Liver (tissue), 3 donors: Measurements from ENCODE around the gene TRIM32.

Experiments used
- RAD21 ChIP-seq, 2 donors: IDR thresholded peaks; 2 replicates each; pipeline ENCODE4 v1.6.1; 2016; ENCODE audit warnings: antibody characterized with exemption in 2 of 2, mild to moderate bottlenecking in 2 of 2
- RXRA ChIP-seq, 2 donors: IDR thresholded peaks; 2 replicates each; pipeline ENCODE4 v1.6.1; 2017 to 2018; ENCODE audit warnings: antibody characterized with exemption in 2 of 2, mild to moderate bottlenecking in 1 of 2
- TAF1 ChIP-seq: conservative IDR thresholded peaks from 2 replicates; pipeline ENCODE4 v1.6.1; 2016; ENCODE audit warnings: antibody characterized with exemption, mild to moderate bottlenecking
- YY1 ChIP-seq: IDR thresholded peaks from 2 replicates; pipeline ENCODE4 v1.6.1; 2016; ENCODE audit warnings: antibody characterized with exemption, mild to moderate bottlenecking
- TF ChIP-seq, protein P1 (sequence below): fragments of 150-350 bp; IDR thresholded peaks from 2 replicates; pipeline ENCODE4 v1.5.1; 2017; ENCODE audit warnings: improper control_type of control experiment, low read depth, low read length; ENCODE audit not compliant: missing input control
- donor health status: healthy.
- donor health status: healthy.

DNA sequence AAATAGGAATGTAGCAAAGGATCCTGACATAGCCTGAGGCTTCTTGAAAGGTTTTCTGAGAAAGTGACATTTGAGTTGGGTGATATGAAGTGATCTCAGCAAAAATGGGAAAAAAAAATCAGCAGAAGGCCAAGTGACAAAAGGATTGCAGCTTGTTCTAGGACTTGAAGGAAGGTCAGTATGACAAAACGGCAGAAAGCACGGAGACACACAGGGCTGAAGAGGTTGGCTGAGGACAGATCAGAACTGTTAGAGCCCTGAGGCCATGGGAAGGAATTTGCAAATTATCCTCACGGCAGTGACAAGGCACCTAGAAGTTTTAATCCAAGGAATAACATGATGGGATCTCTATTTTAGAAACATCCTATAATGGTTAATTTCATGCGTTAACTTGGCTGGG lies 31.0 kb downstream of the TRIM32 start:
- TF ChIP-seq RAD21 (IDR thresholded peaks at IDR 0.05): no peak
- TF ChIP-seq, protein P1, sequence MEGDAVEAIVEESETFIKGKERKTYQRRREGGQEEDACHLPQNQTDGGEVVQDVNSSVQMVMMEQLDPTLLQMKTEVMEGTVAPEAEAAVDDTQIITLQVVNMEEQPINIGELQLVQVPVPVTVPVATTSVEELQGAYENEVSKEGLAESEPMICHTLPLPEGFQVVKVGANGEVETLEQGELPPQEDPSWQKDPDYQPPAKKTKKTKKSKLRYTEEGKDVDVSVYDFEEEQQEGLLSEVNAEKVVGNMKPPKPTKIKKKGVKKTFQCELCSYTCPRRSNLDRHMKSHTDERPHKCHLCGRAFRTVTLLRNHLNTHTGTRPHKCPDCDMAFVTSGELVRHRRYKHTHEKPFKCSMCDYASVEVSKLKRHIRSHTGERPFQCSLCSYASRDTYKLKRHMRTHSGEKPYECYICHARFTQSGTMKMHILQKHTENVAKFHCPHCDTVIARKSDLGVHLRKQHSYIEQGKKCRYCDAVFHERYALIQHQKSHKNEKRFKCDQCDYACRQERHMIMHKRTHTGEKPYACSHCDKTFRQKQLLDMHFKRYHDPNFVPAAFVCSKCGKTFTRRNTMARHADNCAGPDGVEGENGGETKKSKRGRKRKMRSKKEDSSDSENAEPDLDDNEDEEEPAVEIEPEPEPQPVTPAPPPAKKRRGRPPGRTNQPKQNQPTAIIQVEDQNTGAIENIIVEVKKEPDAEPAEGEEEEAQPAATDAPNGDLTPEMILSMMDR: no peak
- TF ChIP-seq RXRA (IDR thresholded peaks at IDR 0.05): no peak
- TF ChIP-seq TAF1: no peak
- TF ChIP-seq YY1: no peak
